ENCODE results near the gene B3GALNT2.

- no peak for TF ChIP-seq CTCF (IDR thresholded peaks at IDR 0.05)
- TF ChIP-seq ZFX (IDR thresholded peaks at IDR 0.05; ENCODE audit: borderline replicate concordance): no peak
Observed at GRCh38 chr1:235507623-235508022, 3.4 kb upstream of the B3GALNT2 start.
